Astrocyte (in vitro differentiated cells and primary cell): ENCODE results near the gene ZC3HAV1.

Source experiments
- CTCF ChIP-seq: IDR thresholded peaks from 2 replicates; pipeline ENCODE4 v1.5.1; 2011; ENCODE audit warnings: low read depth, mild to moderate bottlenecking, inconsistent platforms, low read length, moderate library complexity; ENCODE audit not compliant: insufficient read depth
- EZH2 ChIP-seq: IDR thresholded peaks from 2 replicates; pipeline ENCODE4 v1.6.1; 2012; ENCODE audit warnings: mild to moderate bottlenecking, low read length, inconsistent platforms; ENCODE audit not compliant: insufficient read depth

DNA sequence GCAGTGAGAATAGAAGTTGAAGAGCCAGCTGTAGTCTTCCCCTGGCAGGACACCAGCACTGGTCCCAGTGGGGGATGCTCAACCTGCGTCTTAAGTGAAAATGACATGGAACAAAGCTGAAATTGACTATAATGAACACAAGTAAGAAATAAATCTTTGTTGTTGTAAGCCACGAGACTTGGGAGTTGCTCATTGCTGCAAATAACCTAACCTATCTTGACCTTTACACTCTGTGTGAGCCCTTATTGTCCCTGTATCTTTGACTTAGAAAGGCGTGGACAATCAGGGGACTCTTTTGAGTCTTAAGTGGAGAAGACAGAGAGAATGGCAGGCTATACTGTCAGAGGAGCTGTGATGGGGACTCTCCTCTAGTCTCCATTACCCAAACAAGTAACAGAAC lies 90.6 kb downstream of the ZC3HAV1 start:
- TF ChIP-seq EZH2 = no peak
- no peak for TF ChIP-seq CTCF
